ENCODE results near the gene KSR1.

DNA sequence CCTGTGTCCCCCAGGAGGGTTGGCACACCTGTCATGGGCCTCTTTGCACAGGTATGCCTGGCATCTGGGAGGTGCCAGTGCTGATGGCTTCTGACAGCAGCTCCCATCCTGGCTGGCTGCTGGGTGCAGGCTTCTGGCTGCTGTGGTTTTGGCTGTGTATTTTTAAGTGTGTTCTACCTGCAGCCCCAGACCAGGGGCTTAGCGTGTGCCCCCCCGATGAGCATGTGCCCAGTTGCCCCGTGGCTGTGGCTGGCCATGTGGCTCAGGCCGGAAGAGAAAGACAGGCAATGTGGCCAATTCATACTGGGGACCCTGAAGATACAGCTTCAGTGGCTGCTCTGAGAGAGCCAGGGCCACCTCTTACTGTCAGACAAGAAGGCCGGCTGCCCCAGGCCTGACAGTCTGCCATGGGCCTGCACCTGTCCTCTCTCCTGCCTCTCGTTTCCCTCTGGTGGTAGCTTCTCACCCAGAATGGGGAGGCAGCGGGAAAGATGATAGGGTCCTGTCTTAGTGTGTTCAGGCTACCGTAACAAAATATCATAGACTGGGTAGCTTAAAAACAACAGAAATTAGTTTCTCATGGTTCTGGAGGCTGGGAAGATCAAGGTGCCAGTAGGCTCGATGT is 137.1 kb downstream of the KSR1 start:
- TF ChIP-seq CTCF (IDR thresholded peaks at IDR 0.05), result no peak
- no peak for TF ChIP-seq POLR2A (IDR thresholded peaks at IDR 0.05)

All from uterus (tissue), 2 donors.